ENCODE results near the gene FOXN1. TPM values are rescaled to one million over a fixed set of nuclear protein-coding genes. Genes with fewer than 3 reads are reported as not detected.

The FOXN1 gene
- total RNA-seq, 1 donor from 2014 or later = not detected

DNA sequence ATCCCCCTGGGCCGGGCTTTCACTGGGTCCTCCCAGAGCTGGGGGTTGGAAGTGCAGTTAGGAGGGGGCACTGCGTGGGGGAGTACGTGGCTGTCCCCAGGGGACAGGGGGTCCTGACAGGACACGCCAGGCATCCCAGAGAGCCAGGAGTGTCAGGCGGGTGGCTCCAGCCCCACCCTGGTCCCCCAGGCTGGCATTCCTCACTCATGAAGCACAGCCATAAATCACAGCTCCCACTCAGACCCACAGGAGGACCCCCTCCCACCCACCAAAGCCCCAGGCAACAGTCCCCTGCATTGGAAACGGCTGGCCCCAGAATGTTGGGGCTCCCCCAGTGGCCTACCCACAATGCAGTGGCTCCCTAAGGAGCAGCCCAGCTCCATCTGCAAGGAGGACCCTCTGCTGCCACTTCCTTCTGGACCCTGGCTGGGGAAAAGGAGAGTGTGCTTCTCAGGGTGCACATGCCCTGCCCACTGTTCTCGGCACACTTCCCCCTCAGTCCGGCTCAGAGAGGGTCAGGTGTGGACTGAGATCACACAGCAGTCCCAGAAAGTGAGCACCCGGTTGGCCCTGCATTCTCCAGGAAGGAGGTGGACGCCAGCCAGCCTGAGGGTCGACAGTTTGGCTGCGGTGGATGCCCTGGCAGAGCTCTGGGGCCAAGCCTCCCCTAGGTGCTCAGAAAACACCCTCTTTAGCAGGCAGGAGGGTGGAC, 7.3 kb upstream of the FOXN1 start:
- Histone ChIP-seq H3K27ac (ENCODE audit: low read depth, low read length) (no peak overlapping the region), H3K4me2 (ENCODE audit: low read length) (no peak overlapping the region), H3K79me2 (ENCODE audit: insufficient read depth, low read length) (no peaks in the 10 kb centered on the region), H3K36me3 (ENCODE audit: insufficient read depth, low read length) (no peaks in the 10 kb centered on the region), H3K9me3 (ENCODE audit: insufficient read depth, low read depth, low read length) (no peaks in the 10 kb centered on the region), H4K20me1 (ENCODE audit: insufficient read depth, low read length) (no peaks in the 10 kb centered on the region), H3K9ac (ENCODE audit: low read length) (no peak overlapping the region), H3K4me3 (ENCODE audit: insufficient read depth, low read depth, low read length) (no peak overlapping the region), H3K4me1 (ENCODE audit: insufficient read depth, low read length) (no peaks in the 10 kb centered on the region), H2AFZ (ENCODE audit: low read depth, low read length) (no peak overlapping the region), H3K27me3 (ENCODE audit: insufficient read depth, low read length) (peaks cover 3% of the 10 kb centered on the region)
- FAIRE-seq (no peak), DNase-seq (ENCODE audit: low read depth) (no peak)
- no peak for TF ChIP-seq EZH2 (IDR thresholded peaks at IDR 0.05; ENCODE audit: insufficient read depth, low read length)
- TF ChIP-seq, protein P1, sequence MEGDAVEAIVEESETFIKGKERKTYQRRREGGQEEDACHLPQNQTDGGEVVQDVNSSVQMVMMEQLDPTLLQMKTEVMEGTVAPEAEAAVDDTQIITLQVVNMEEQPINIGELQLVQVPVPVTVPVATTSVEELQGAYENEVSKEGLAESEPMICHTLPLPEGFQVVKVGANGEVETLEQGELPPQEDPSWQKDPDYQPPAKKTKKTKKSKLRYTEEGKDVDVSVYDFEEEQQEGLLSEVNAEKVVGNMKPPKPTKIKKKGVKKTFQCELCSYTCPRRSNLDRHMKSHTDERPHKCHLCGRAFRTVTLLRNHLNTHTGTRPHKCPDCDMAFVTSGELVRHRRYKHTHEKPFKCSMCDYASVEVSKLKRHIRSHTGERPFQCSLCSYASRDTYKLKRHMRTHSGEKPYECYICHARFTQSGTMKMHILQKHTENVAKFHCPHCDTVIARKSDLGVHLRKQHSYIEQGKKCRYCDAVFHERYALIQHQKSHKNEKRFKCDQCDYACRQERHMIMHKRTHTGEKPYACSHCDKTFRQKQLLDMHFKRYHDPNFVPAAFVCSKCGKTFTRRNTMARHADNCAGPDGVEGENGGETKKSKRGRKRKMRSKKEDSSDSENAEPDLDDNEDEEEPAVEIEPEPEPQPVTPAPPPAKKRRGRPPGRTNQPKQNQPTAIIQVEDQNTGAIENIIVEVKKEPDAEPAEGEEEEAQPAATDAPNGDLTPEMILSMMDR (IDR thresholded peaks at IDR 0.05; ENCODE audit: insufficient read depth, low read depth, low read length) = no peak
- Mint-ChIP-seq H3K4me1 (ENCODE audit: low read depth, unreplicated experiment) (no peaks in the 10 kb centered on the region), H3K9me3 (ENCODE audit: unreplicated experiment) (no peaks in the 10 kb centered on the region), H3K27ac (ENCODE audit: unreplicated experiment) (no peak overlapping the region), H3K36me3 (ENCODE audit: low read depth, unreplicated experiment) (no peaks in the 10 kb centered on the region), H3K27me3 (ENCODE audit: low read depth, unreplicated experiment) (peaks cover 47% of the 10 kb centered on the region), H3K4me3 (ENCODE audit: unreplicated experiment) (no peak overlapping the region)

DNA sequence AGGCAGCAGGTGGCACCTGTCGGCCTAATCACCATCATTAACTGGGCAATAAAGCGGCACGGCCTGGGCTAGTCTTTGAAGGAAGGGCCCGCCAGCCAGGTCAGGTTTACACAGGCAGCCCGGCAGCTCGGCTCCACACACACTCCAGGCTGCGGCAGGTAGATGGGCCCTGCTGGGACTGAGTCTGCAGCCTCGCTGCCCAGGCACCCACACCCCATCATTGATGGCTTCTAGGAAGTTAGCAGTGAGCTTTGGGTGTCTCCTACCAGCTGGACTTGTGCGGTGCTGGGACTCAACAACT, 6.8 kb upstream of the FOXN1 start:
- no peaks in the 10 kb centered on the region for H3K9me3 ChIP-seq (ENCODE audit: insufficient read depth, low read depth, low read length)
- H3K4me2 ChIP-seq (ENCODE audit: low read length) = no peak overlapping the region
- Mint-ChIP-seq H3K27me3 (ENCODE audit: low read depth, unreplicated experiment) (peaks cover 47% of the 10 kb centered on the region), H3K9me3 (ENCODE audit: unreplicated experiment) (no peaks in the 10 kb centered on the region), H3K27ac (ENCODE audit: unreplicated experiment) (no peak overlapping the region), H3K36me3 (ENCODE audit: low read depth, unreplicated experiment) (no peaks in the 10 kb centered on the region), H3K4me3 (ENCODE audit: unreplicated experiment) (no peak overlapping the region), H3K4me1 (ENCODE audit: low read depth, unreplicated experiment) (no peaks in the 10 kb centered on the region)
- no peak overlapping the region for H3K4me3 ChIP-seq (ENCODE audit: insufficient read depth, low read depth, low read length)
- FAIRE-seq (no peak), DNase-seq (ENCODE audit: low read depth) (no peak)
- no peak overlapping the region for H2AFZ ChIP-seq (ENCODE audit: low read depth, low read length)
- no peak overlapping the region for H3K27ac ChIP-seq (ENCODE audit: low read depth, low read length)
- peaks cover 8% of the 10 kb centered on the region for H3K27me3 ChIP-seq (ENCODE audit: insufficient read depth, low read length)
- no peaks in the 10 kb centered on the region for H3K4me1 ChIP-seq (ENCODE audit: insufficient read depth, low read length)
- no peaks in the 10 kb centered on the region for H3K79me2 ChIP-seq (ENCODE audit: insufficient read depth, low read length)
- TF ChIP-seq EZH2 (IDR thresholded peaks at IDR 0.05; ENCODE audit: insufficient read depth, low read length) = no peak
- TF ChIP-seq, protein P1 (IDR thresholded peaks at IDR 0.05; ENCODE audit: insufficient read depth, low read depth, low read length) = no peak
- no peaks in the 10 kb centered on the region for H4K20me1 ChIP-seq (ENCODE audit: insufficient read depth, low read length)
- H3K36me3 ChIP-seq (ENCODE audit: insufficient read depth, low read length) = no peaks in the 10 kb centered on the region
- H3K9ac ChIP-seq (ENCODE audit: low read length) = no peak overlapping the region

DNA sequence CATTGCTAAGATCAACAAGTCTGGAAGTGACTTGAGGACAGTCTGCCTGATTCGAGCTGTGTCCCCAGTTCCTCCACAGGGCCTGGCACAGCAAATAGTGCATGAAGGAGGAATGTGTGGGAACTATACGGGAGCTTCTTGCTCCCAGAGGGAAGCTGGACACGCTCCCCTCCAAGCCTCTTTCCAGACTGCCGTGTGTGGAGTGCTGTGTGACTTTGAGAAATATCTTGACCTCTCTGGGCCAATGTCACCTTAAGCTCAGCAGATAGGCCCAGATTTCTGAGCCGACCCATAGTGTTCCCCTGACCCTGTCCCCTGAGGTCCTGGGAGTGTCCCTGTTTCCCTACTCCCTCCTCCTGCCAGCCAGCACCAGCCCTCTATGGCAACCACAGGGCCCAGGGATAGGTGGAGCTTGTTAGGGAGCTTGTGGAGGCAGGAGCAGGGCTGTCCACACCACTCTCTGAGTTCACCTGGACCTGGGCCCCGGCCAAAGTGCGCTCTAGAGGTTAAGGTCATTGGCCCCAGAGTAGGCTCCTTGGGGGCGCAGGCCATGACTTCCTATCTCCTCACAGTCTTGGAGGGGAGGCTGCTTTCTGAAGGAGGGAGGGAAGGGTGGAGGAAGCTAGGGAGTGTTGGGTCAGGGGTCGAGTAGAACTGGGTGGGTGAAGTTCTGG, 6.3 kb upstream of the FOXN1 start:
- Histone ChIP-seq H3K79me2 (ENCODE audit: insufficient read depth, low read length) (no peaks in the 10 kb centered on the region), H3K36me3 (ENCODE audit: insufficient read depth, low read length) (no peaks in the 10 kb centered on the region), H3K4me2 (ENCODE audit: low read length) (no peak overlapping the region), H3K9me3 (ENCODE audit: insufficient read depth, low read depth, low read length) (no peaks in the 10 kb centered on the region), H3K4me3 (ENCODE audit: insufficient read depth, low read depth, low read length) (no peak overlapping the region), H2AFZ (ENCODE audit: low read depth, low read length) (no peak overlapping the region), H3K27me3 (ENCODE audit: insufficient read depth, low read length) (peaks cover 13% of the 10 kb centered on the region), H3K4me1 (ENCODE audit: insufficient read depth, low read length) (no peaks in the 10 kb centered on the region), H3K9ac (ENCODE audit: low read length) (no peak overlapping the region), H3K27ac (ENCODE audit: low read depth, low read length) (no peak overlapping the region), H4K20me1 (ENCODE audit: insufficient read depth, low read length) (no peaks in the 10 kb centered on the region)
- Mint-ChIP-seq H3K36me3 (ENCODE audit: low read depth, unreplicated experiment) (no peaks in the 10 kb centered on the region), H3K27me3 (ENCODE audit: low read depth, unreplicated experiment) (peaks cover 45% of the 10 kb centered on the region), H3K9me3 (ENCODE audit: unreplicated experiment) (no peaks in the 10 kb centered on the region), H3K27ac (ENCODE audit: unreplicated experiment) (no peak overlapping the region), H3K4me3 (ENCODE audit: unreplicated experiment) (no peak overlapping the region), H3K4me1 (ENCODE audit: low read depth, unreplicated experiment) (no peaks in the 10 kb centered on the region)
- TF ChIP-seq, protein P1 (IDR thresholded peaks at IDR 0.05; ENCODE audit: insufficient read depth, low read depth, low read length) = no peak
- no peak for TF ChIP-seq EZH2 (IDR thresholded peaks at IDR 0.05; ENCODE audit: insufficient read depth, low read length)
- no peak for FAIRE-seq
- DNase-seq (ENCODE audit: low read depth) = no peak

All from astrocyte (in vitro differentiated cells and primary cell).